Measurements from ENCODE around the gene ANKRD40. TPM values are rescaled to one million over a fixed set of nuclear protein-coding genes. Genes with fewer than 3 reads are reported as not detected.
"Not testable (repeated sequence)": the region's sequence is repeated elsewhere in the genome, so short reads cannot be mapped to it uniquely, and the experiment has no call there.

Gene ANKRD40
- 21.6 and 32.5 TPM in 2 replicates for total RNA-seq

- peak; percentile 93 to 95 for DNase-seq (ENCODE audit: low read depth in 2 of 2)
These were observed at the start of gene ANKRD40 for GRCh38 chr17:50707289-50708049. ANKRD40 (minus strand) TSS chr17:50707914; CDS start chr17:50707654, 260 bp downstream.

- DNase-seq (ENCODE audit: low read depth in 2 of 2), result no peak
These were observed 46.8 kb upstream of the ANKRD40 start for GRCh38 chr17:50754521-50754920.

GRCh38 chr17:50749245-50749644, 41.5 kb upstream of the ANKRD40 start:
- no peak for DNase-seq (ENCODE audit: low read depth in 2 of 2)

- DNase-seq (ENCODE audit: low read depth in 2 of 2), result no peak
These were observed 37.9 kb upstream of the ANKRD40 start for GRCh38 chr17:50745631-50746030.

- no peak for DNase-seq (ENCODE audit: low read depth in 2 of 2)
These were observed 31.4 kb upstream of the ANKRD40 start for GRCh38 chr17:50739098-50739497.

GRCh38 chr17:50737118-50737698, 29.5 kb upstream of the ANKRD40 start:
- no peak for DNase-seq (ENCODE audit: low read depth in 2 of 2)

GRCh38 chr17:50735287-50735686, 27.6 kb upstream of the ANKRD40 start:
- DNase-seq (ENCODE audit: low read depth in 2 of 2), result no peak

- DNase-seq (ENCODE audit: low read depth in 2 of 2), result peak in 1 of 2 donors; percentile 12
These were observed 24.1 kb upstream of the ANKRD40 start for GRCh38 chr17:50731575-50732460.

- no peak for DNase-seq (ENCODE audit: low read depth in 2 of 2)
These were observed 21.4 kb upstream of the ANKRD40 start for GRCh38 chr17:50728881-50729765.

- DNase-seq (ENCODE audit: low read depth in 2 of 2), result no peak
These were observed 20.4 kb upstream of the ANKRD40 start for GRCh38 chr17:50728112-50728429.

- DNase-seq (ENCODE audit: low read depth in 2 of 2), result no peak
These were observed 18.3 kb upstream of the ANKRD40 start for GRCh38 chr17:50725769-50726655.

- DNase-seq (ENCODE audit: low read depth in 2 of 2), result not testable (repeated sequence)
These were observed 16.9 kb upstream of the ANKRD40 start for GRCh38 chr17:50724622-50725021.

- no peak for DNase-seq (ENCODE audit: low read depth in 2 of 2)
These were observed 15.0 kb upstream of the ANKRD40 start for GRCh38 chr17:50722746-50723145.

GRCh38 chr17:50721194-50722010, 13.7 kb upstream of the ANKRD40 start:
- peak; percentile 17 to 40 for DNase-seq (ENCODE audit: low read depth in 2 of 2)

- peak in 1 of 2 donors; percentile 9 for DNase-seq (ENCODE audit: low read depth in 2 of 2)
These were observed 12.4 kb upstream of the ANKRD40 start for GRCh38 chr17:50719924-50720794.

GRCh38 chr17:50719144-50719923, 11.6 kb upstream of the ANKRD40 start, which contains the start of gene LUC7L3:
LUC7L3 (plus strand) TSS chr17:50719603; CDS start chr17:50719733, 130 bp downstream.
- DNase-seq (ENCODE audit: low read depth in 2 of 2), result peak; percentile 95 to 96

GRCh38 chr17:50715471-50715870, 7.8 kb upstream of the ANKRD40 start:
- no peak for DNase-seq (ENCODE audit: low read depth in 2 of 2)
